ENCODE measurements around the gene AGAP9. TPM values are rescaled to one million over a fixed set of nuclear protein-coding genes. Genes with fewer than 3 reads are reported as not detected.

AGAP9 gene
- total RNA-seq, 2 experiments from 2014 or later, result 4.3 to 4.9 TPM

Other genes with a start within 250 kb of the AGAP9 start
- gene GDF10, start 223.4 kb downstream of the AGAP9 start, total RNA-seq, result under 1 TPM; 0.11 TPM
- not detected for gene GDF2, start 201.2 kb downstream of the AGAP9 start, total RNA-seq
- gene RBP3, start 175.3 kb downstream of the AGAP9 start, total RNA-seq, result not detected
- not detected for gene ZNF488, start 139.3 kb downstream of the AGAP9 start, total RNA-seq
- gene ANXA8, start 39.5 kb downstream of the AGAP9 start, total RNA-seq, result under 1 TPM in 1 of 2 experiments, not detected in 1; 0.19 TPM
- not detected for gene FAM25G, start 31.9 kb downstream of the AGAP9 start, total RNA-seq
- under 1 TPM in 1 of 2 experiments, not detected in 1; 0.47 TPM for gene SYT15B, start 240.0 kb upstream of the AGAP9 start, total RNA-seq